B cell (primary cell): Measurements from ENCODE around the gene PIK3C2G. TPM values are rescaled to one million over a fixed set of nuclear protein-coding genes. Genes with fewer than 3 reads are reported as not detected.

Source experiments
- ATAC-seq: fragments of 200-7000 bp; cut with Tn5 transposase; one replicate; pipeline ENCODE4 v1.10.0; 2021; ENCODE audit warnings: low read depth, mild to moderate bottlenecking, moderate number of reproducible peaks, moderate library complexity
- CTCF ChIA-PET: fragments of 350-600 bp; sonication (Branson Sonifier 250); formaldehyde crosslinking; loops from one replicate; lab custom pipeline; 2021; ENCODE audit warnings: antibody characterized with exemption, inconsistent platforms; lab: Charles Lee
- POLR2A ChIA-PET: fragments of 350-600 bp; sonication (Branson Sonifier 250); formaldehyde crosslinking; loops from one replicate; lab custom pipeline; 2021; ENCODE audit warnings: antibody characterized with exemption; lab: Charles Lee
- DNase-seq: peaks from one replicate; pipeline ENCODE4 v3.0.0; 2013
- H2AFZ ChIP-seq: 2 replicates; pipeline ENCODE4 v1.6.1; 2012; ENCODE audit warnings: mild to moderate bottlenecking, low read depth, low read length; ENCODE audit not compliant: insufficient read depth, poor library complexity, severe bottlenecking
- H3K27ac ChIP-seq, 2 donors: 1 replicate in 1 of 2; 2 replicates in 1 of 2; pipeline ENCODE4 v1.5.1; 2012 to 2013; ENCODE audit warnings: low read length in 2 of 2, mild to moderate bottlenecking in 2 of 2, moderate library complexity in 1 of 2
- H3K27me3 ChIP-seq, 4 experiments: fragments of 200-600 bp in 1 of 4; sonication (generic) in 1 of 4; replicated peaks in 1 of 4; 1 replicate in 2 of 4; 2 replicates in 2 of 4; pipeline versions ENCODE4 v1.6.1 to v1.7.0; 2013 to 2016; ENCODE audit warnings: low read length in 3 of 4, mild to moderate bottlenecking in 2 of 4, mixed read lengths in 1 of 4, moderate library complexity in 1 of 4; ENCODE audit not compliant: insufficient read depth in 4 of 4, control insufficient read depth in 3 of 4; ENCODE audit errors: control extremely low read depth in 1 of 4
- H3K36me3 ChIP-seq, 2 experiments: replicated peaks in 1 of 2; 1 replicate in 1 of 2; 2 replicates in 1 of 2; pipeline versions ENCODE4 v1.6.1 to v1.7.1; 2013; ENCODE audit warnings: low read length in 1 of 2; ENCODE audit not compliant: insufficient read depth in 2 of 2, control insufficient read depth in 1 of 2; ENCODE audit errors: control extremely low read depth in 1 of 2, extremely low read depth in 1 of 2
- H3K4me1 ChIP-seq, 2 donors: fragments of 200-600 bp in 1 of 2; sonication (generic) in 1 of 2; 1 replicate in 1 of 2; 2 replicates in 1 of 2; pipeline versions ENCODE4 v1.5.1 to v1.6.1; 2013 to 2017; ENCODE audit warnings: low read length in 2 of 2; ENCODE audit not compliant: control insufficient read depth in 2 of 2, insufficient read depth in 2 of 2
- H3K4me2 ChIP-seq: replicated peaks from 2 replicates; pipeline ENCODE3; 2012; ENCODE audit warnings: mild to moderate bottlenecking, low read depth, low read length; ENCODE audit not compliant: poor library complexity, severe bottlenecking
- H3K4me3 ChIP-seq, 5 experiments: fragments of 200-600 bp in 1 of 5; sonication (generic) in 1 of 5; 1 replicate in 3 of 5; 2 replicates in 2 of 5; pipeline versions ENCODE4 v1.5.1 to v1.7.0; 2011 to 2016; ENCODE audit warnings: low read length in 4 of 5, mild to moderate bottlenecking in 4 of 5, low read depth in 2 of 5, control low read depth in 1 of 5, moderate library complexity in 1 of 5; ENCODE audit not compliant: insufficient read depth in 1 of 5; ENCODE audit errors: control extremely low read depth in 1 of 5, extremely low read depth in 1 of 5
- H3K79me2 ChIP-seq: fragments of 200-600 bp; sonication (generic); one replicate; pipeline ENCODE4 v1.6.0; 2016; ENCODE audit warnings: low read length; ENCODE audit not compliant: control insufficient read depth, insufficient read depth
- H3K9ac ChIP-seq: fragments of 200-600 bp; sonication (generic); 2 replicates; pipeline ENCODE4 v1.6.1; 2017; ENCODE audit warnings: mild to moderate bottlenecking, low read length, moderate library complexity
- H3K9me3 ChIP-seq, 3 donors: one replicate each; pipeline versions ENCODE4 v1.6.1 to v1.7.1; 2013; ENCODE audit warnings: low read length in 2 of 3; ENCODE audit not compliant: control insufficient read depth in 2 of 3, insufficient read depth in 1 of 3; ENCODE audit errors: control extremely low read depth in 1 of 3
- H4K20me1 ChIP-seq: 2 replicates; pipeline ENCODE4 v1.6.0; 2012; ENCODE audit warnings: mild to moderate bottlenecking, low read length; ENCODE audit not compliant: insufficient read depth, control insufficient read depth, poor library complexity, severe bottlenecking
- H3K27ac Mint-ChIP-seq: one replicate; pipeline ENCODE4 v1.8.0; 2021; ENCODE audit warnings: mixed read lengths
- H3K27me3 Mint-ChIP-seq: one replicate; pipeline ENCODE4 v1.8.0; 2021; ENCODE audit warnings: mixed read lengths
- H3K4me1 Mint-ChIP-seq: one replicate; pipeline ENCODE4 v1.8.0; 2021; ENCODE audit warnings: mixed read lengths
- H3K4me3 Mint-ChIP-seq: one replicate; pipeline ENCODE4 v1.8.0; 2021; ENCODE audit warnings: mixed read lengths
- H3K9me3 Mint-ChIP-seq: one replicate; pipeline ENCODE4 v1.8.0; 2022; ENCODE audit warnings: mixed read lengths; ENCODE audit not compliant: insufficient read depth
- CTCF ChIP-seq: fragments of 200-600 bp; IDR thresholded peaks from one replicate; pipeline ENCODE4 v1.8.0; 2022; ENCODE audit warnings: antibody characterized with exemption, mild to moderate bottlenecking
- EZH2 ChIP-seq: IDR thresholded peaks from 2 replicates; pipeline ENCODE4 v1.6.1; 2012; ENCODE audit warnings: borderline replicate concordance, low read depth, mild to moderate bottlenecking, moderate library complexity, low read length; ENCODE audit not compliant: insufficient read depth, poor library complexity, severe bottlenecking
- WGBS: methylation state at CpG from one replicate; pipeline ENCODE4 v1.1.5; 2013; ENCODE audit warnings: missing lambda C conversion rate; ENCODE audit not compliant: insufficient coverage; 5-methylcytosine and 5-hydroxymethylcytosine counted together
- intact Hi-C: fragments of 100-400 bp; cut with micrococcal nuclease; formaldehyde crosslinking; loops from one replicate; pipeline ENCODE4 v1.10.0; 2022
- polyA plus RNA-seq: library from polyadenylated mRNA; depleted of rRNA; stranded (reverse); fragments of >200 nt; gene quantifications from 2 replicates; pipeline ENCODE4 v1.2.3, GENCODE V29; 2012
- total RNA-seq, 2 donors: library from RNA; stranded (reverse); fragments of 120-200 nt in 1 of 2; gene quantifications; 1 replicate in 1 of 2; 2 replicates in 1 of 2; pipeline versions ENCODE4 v1.2.3 to v1.2.4, GENCODE V29; 2013 to 2022

The PIK3C2G gene
- total and polyA plus RNA-seq, 2 donors (not counting 1 experiment from before 2014, with no cell fraction given), result not detected

DNA sequence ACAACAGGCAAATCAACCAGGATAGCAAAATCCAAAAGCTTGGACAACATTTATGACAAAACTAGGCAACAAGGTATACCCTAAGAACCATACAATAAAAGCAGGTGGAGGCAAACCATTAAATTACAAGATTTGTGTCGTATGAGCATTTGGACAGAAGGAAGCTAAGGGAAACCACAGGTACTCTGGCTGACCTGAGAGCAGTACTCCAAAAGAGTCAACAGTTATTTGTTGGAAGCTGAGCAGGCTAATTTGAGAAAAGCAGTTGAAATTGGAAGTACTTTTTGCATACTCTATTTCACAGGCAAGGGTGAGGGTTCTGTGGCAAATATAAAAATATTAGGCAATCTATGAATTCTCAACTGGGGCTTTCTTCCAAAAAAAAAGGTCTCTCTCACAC is 297.9 kb downstream of the PIK3C2G start:
- 20% methylated on average over 1 of the region's 1 CpG for WGBS
- DNase-seq (no peak), ATAC-seq (no peak)
- H3K27me3 ChIP-seq, result no peaks in the 10 kb centered on the region
- no peak overlapping the region for H2AFZ ChIP-seq
- H3K4me2 ChIP-seq, result no peak overlapping the region
- no peak overlapping the region for H3K27ac Mint-ChIP-seq
- H3K4me1 Mint-ChIP-seq, result no peaks in the 10 kb centered on the region
- no peaks in the 10 kb centered on the region for H4K20me1 ChIP-seq
- H3K36me3 ChIP-seq, result no peaks in the 10 kb centered on the region
- ChIA-PET CTCF (no interaction called here), POLR2A (no interaction called here)
- H3K4me1 ChIP-seq, result no peaks in the 10 kb centered on the region
- TF ChIP-seq EZH2 (no peak), CTCF (no peak)
- no peaks in the 10 kb centered on the region for H3K9me3 Mint-ChIP-seq
- intact Hi-C loops, result no loop called here
- no peak overlapping the region for H3K9ac ChIP-seq
- no peaks in the 10 kb centered on the region for H3K27me3 Mint-ChIP-seq
- no peaks in the 10 kb centered on the region for H3K9me3 ChIP-seq
- no peak overlapping the region for H3K4me3 Mint-ChIP-seq
- H3K4me3 ChIP-seq, result no peak overlapping the region
- no peaks in the 10 kb centered on the region for H3K79me2 ChIP-seq
- H3K27ac ChIP-seq, result no peak overlapping the region

DNA sequence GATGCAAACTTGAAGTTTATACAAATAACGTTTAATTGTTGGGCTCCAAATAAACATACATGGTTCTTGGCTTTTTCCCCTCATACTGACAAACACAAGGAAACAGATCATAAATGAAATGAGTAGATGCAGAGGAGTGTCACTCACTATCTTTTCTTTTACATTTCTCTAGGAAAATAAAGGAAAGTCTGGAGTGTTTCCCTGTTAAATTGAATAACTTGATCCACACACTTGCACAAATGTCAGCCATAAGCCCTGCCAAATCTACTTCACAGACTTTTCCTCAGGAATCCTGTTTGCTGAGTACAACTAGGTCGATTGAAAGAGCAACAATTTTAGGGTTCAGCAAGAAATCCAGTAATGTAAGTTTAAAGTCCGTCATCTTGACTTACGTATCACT is 301.2 kb downstream of the PIK3C2G start:
- Histone ChIP-seq H3K9me3 (no peaks in the 10 kb centered on the region), H2AFZ (no peak overlapping the region), H3K27me3 (no peaks in the 10 kb centered on the region), H4K20me1 (no peaks in the 10 kb centered on the region), H3K79me2 (no peaks in the 10 kb centered on the region), H3K4me1 (no peaks in the 10 kb centered on the region), H3K4me3 (no peak overlapping the region), H3K9ac (no peak overlapping the region), H3K36me3 (no peaks in the 10 kb centered on the region), H3K27ac (no peak overlapping the region), H3K4me2 (no peak overlapping the region)
- Mint-ChIP-seq H3K27ac (no peak overlapping the region), H3K27me3 (no peaks in the 10 kb centered on the region), H3K4me3 (no peak overlapping the region), H3K4me1 (no peaks in the 10 kb centered on the region), H3K9me3 (no peaks in the 10 kb centered on the region)
- TF ChIP-seq CTCF, result no peak
- TF ChIP-seq EZH2, result no peak
- ChIA-PET CTCF (no interaction called here), POLR2A (no interaction called here)
- WGBS, result no CpG with 5 or more reads among the region's 4 CpGs
- intact Hi-C loops, result no loop called here
- ATAC-seq (no peak), DNase-seq (no peak)
